H9 (cell line): Measurements from ENCODE around the gene BCL6B. TPM values are rescaled to one million over a fixed set of nuclear protein-coding genes. Genes with fewer than 3 reads are reported as not detected.

Source experiments
- DNase-seq: peaks from one replicate; pipeline ENCODE4 v3.0.0-alpha.2; 2017
- H2AFZ ChIP-seq: one replicate; pipeline ENCODE4 v1.6.1; 2013; ENCODE audit warnings: mild to moderate bottlenecking, low read length, control low read depth, moderate library complexity
- H2AK5ac ChIP-seq: 2 replicates; pipeline ENCODE4 v1.6.1; 2013; ENCODE audit warnings: low read length, control low read depth, mixed read lengths; ENCODE audit not compliant: insufficient read length
- H2BK120ac ChIP-seq: one replicate; pipeline ENCODE4 v1.6.1; 2013; ENCODE audit warnings: low read depth, mild to moderate bottlenecking, low read length, control low read depth, inconsistent platforms; ENCODE audit not compliant: poor library complexity, severe bottlenecking
- H2BK12ac ChIP-seq: 2 replicates; pipeline ENCODE4 v1.6.1; 2013; ENCODE audit warnings: low read length, control low read depth, mixed read lengths, low read depth; ENCODE audit not compliant: insufficient read length
- H2BK15ac ChIP-seq: 2 replicates; pipeline ENCODE4 v1.6.1; 2013; ENCODE audit warnings: low read depth, low read length, control low read depth
- H2BK20ac ChIP-seq: one replicate; pipeline ENCODE4 v1.6.1; 2013; ENCODE audit warnings: low read depth, mild to moderate bottlenecking, low read length, control low read depth, inconsistent platforms; ENCODE audit not compliant: poor library complexity, severe bottlenecking
- H2BK5ac ChIP-seq: 2 replicates; pipeline ENCODE4 v1.6.1; 2013; ENCODE audit warnings: low read length, control low read depth, mixed read lengths; ENCODE audit not compliant: insufficient read length
- H3K14ac ChIP-seq: 2 replicates; pipeline ENCODE4 v1.6.1; 2013; ENCODE audit warnings: low read length, control low read depth; ENCODE audit not compliant: insufficient read depth
- H3K18ac ChIP-seq: 2 replicates; pipeline ENCODE4 v1.6.1; 2013; ENCODE audit warnings: low read depth, mild to moderate bottlenecking, mixed read lengths, low read length, control low read depth; ENCODE audit not compliant: insufficient read length
- H3K23ac ChIP-seq: 2 replicates; pipeline ENCODE4 v1.6.1; 2013; ENCODE audit warnings: low read length, control low read depth, mixed read lengths, low read depth; ENCODE audit not compliant: insufficient read length
- H3K23me2 ChIP-seq: 2 replicates; pipeline ENCODE4 v1.6.1; 2013; ENCODE audit warnings: low read depth, mild to moderate bottlenecking, mixed read lengths, low read length, control low read depth; ENCODE audit not compliant: insufficient read length, poor library complexity, severe bottlenecking
- H3K27ac ChIP-seq: 2 replicates; pipeline ENCODE4 v1.5.1; 2013; ENCODE audit warnings: low read length, control low read depth, mixed read lengths, low read depth; ENCODE audit not compliant: insufficient read length
- H3K27me3 ChIP-seq: 2 replicates; pipeline ENCODE4 v1.6.1; 2013; ENCODE audit warnings: low read length, control low read depth, inconsistent platforms; ENCODE audit not compliant: insufficient read depth
- H3K4ac ChIP-seq: 2 replicates; pipeline ENCODE4 v1.6.1; 2013; ENCODE audit warnings: low read depth, mild to moderate bottlenecking, control low read depth, inconsistent platforms, low read length, moderate library complexity
- H3K4me1 ChIP-seq: 2 replicates; pipeline ENCODE4 v1.6.1; 2013; ENCODE audit warnings: low read length, control low read depth, inconsistent platforms; ENCODE audit not compliant: insufficient read depth
- H3K4me2 ChIP-seq: 2 replicates; pipeline ENCODE4 v1.6.1; 2013; ENCODE audit warnings: low read length, control low read depth, mixed read lengths; ENCODE audit not compliant: insufficient read length, insufficient read depth
- H3K56ac ChIP-seq: 2 replicates; pipeline ENCODE4 v1.6.1; 2013; ENCODE audit warnings: low read depth, mild to moderate bottlenecking, mixed read lengths, low read length, control low read depth; ENCODE audit not compliant: insufficient read length
- H3K79me1 ChIP-seq: 2 replicates; pipeline ENCODE4 v1.6.1; 2013; ENCODE audit warnings: low read depth, mild to moderate bottlenecking, moderate library complexity, low read length, control low read depth, inconsistent platforms; ENCODE audit not compliant: insufficient read depth, poor library complexity, severe bottlenecking
- H3K79me2 ChIP-seq: 2 replicates; pipeline ENCODE4 v1.6.1; 2013; ENCODE audit warnings: low read length, control low read depth, inconsistent platforms; ENCODE audit not compliant: insufficient read depth
- H3K9ac ChIP-seq: 2 replicates; pipeline ENCODE4 v1.6.1; 2013; ENCODE audit warnings: low read length, control low read depth, mixed read lengths; ENCODE audit not compliant: insufficient read length; ENCODE audit errors: extremely low read depth
- H3K9me3 ChIP-seq: one replicate; pipeline ENCODE4 v1.6.1; 2013; ENCODE audit warnings: low read depth, low read length, inconsistent platforms; ENCODE audit not compliant: control insufficient read depth
- H3T11ph ChIP-seq: one replicate; pipeline ENCODE4 v1.6.1; 2013; ENCODE audit warnings: mild to moderate bottlenecking, low read length, control low read depth, inconsistent platforms
- H4K20me1 ChIP-seq: one replicate; pipeline ENCODE4 v1.6.1; 2013; ENCODE audit not compliant: control insufficient read depth, insufficient read length, insufficient read depth
- H4K5ac ChIP-seq: 2 replicates; pipeline ENCODE4 v1.6.1; 2013; ENCODE audit warnings: low read depth, mild to moderate bottlenecking, mixed read lengths, low read length, control low read depth; ENCODE audit not compliant: insufficient read length
- H4K8ac ChIP-seq: replicated peaks from 2 replicates; pipeline ENCODE4 v1.6.1; 2013; ENCODE audit warnings: low read length, control low read depth, mixed read lengths, low read depth; ENCODE audit not compliant: insufficient read length
- H4K91ac ChIP-seq: 2 replicates; pipeline ENCODE4 v1.6.1; 2013; ENCODE audit warnings: low read depth, mild to moderate bottlenecking, moderate library complexity, mixed read lengths, low read length, control low read depth; ENCODE audit not compliant: insufficient read length
- H3K27ac Mint-ChIP-seq, 3 experiments: 2 replicates in 2 of 3; 3 replicates in 1 of 3; pipeline ENCODE4 v1.8.0; 2020 to 2021; ENCODE audit warnings: mixed read lengths in 3 of 3, mild to moderate bottlenecking in 1 of 3, moderate library complexity in 1 of 3
- H3K27me3 Mint-ChIP-seq: 2 replicates; pipeline ENCODE4 v1.8.0; 2021; ENCODE audit warnings: low read depth, mild to moderate bottlenecking, moderate library complexity, mixed read lengths
- H3K36me3 Mint-ChIP-seq, 3 experiments: 2 replicates in 2 of 3; 3 replicates in 1 of 3; pipeline ENCODE4 v1.8.0; 2020 to 2021; ENCODE audit warnings: low read depth in 3 of 3, mixed read lengths in 3 of 3; ENCODE audit not compliant: insufficient read depth in 1 of 3
- H3K4me1 Mint-ChIP-seq, 2 experiments: 2 replicates each; pipeline ENCODE4 v1.8.0; 2020; ENCODE audit warnings: mixed read lengths in 2 of 2
- H3K4me3 Mint-ChIP-seq, 2 experiments: 2 replicates in 1 of 2; 3 replicates in 1 of 2; pipeline ENCODE4 v1.8.0; 2020 to 2021; ENCODE audit warnings: mild to moderate bottlenecking in 2 of 2, mixed read lengths in 2 of 2, moderate library complexity in 1 of 2
- H3K9me3 Mint-ChIP-seq, 2 experiments: 2 replicates in 1 of 2; 3 replicates in 1 of 2; pipeline ENCODE4 v1.8.0; 2020; ENCODE audit warnings: mild to moderate bottlenecking in 2 of 2, mixed read lengths in 2 of 2, moderate library complexity in 1 of 2
- CTCF ChIP-seq: fragments of 200-600 bp; sonication (generic); conservative IDR thresholded peaks from 3 replicates; pipeline ENCODE4 v1.8.0; 2021; ENCODE audit warnings: antibody characterized with exemption, mild to moderate bottlenecking
- WGBS: extraction: QIAGEN DNeasy Blood & Tissue Kit; methylation state at CpG from one replicate; pipeline ENCODE4 v1.1.7; 2013; ENCODE audit warnings: missing lambda C conversion rate, low lambda C conversion rate, mixed read lengths; ENCODE audit not compliant: insufficient read length; ENCODE audit errors: extremely low coverage; 5-methylcytosine and 5-hydroxymethylcytosine counted together
- total RNA-seq: library from RNA; stranded (reverse); gene quantifications from 2 replicates; pipeline ENCODE4 v1.2.1, GENCODE V29; 2021

The BCL6B gene
- total RNA-seq, 1 experiment from 2014 or later: 3.3 TPM

GRCh38 chr17:7034955-7035590, 12.2 kb downstream of the BCL6B start:
- whole genome bisulfite sequencing: no CpG with 5 or more reads among the region's 7 CpGs
- Histone ChIP-seq H3T11ph (no peak overlapping the region), H4K20me1 (no peaks in the 10 kb centered on the region), H2BK12ac (no peak overlapping the region), H3K23me2 (peaks cover 15% of the 10 kb centered on the region), H4K91ac (no peak overlapping the region), H2AFZ (no peak overlapping the region), H3K23ac (no peak overlapping the region), H3K4me2 (peak overlapping the region; percentile 80), H3K14ac (no peak overlapping the region), H3K56ac (no peak overlapping the region), H3K18ac (no peak overlapping the region), H4K5ac (no peak overlapping the region), H2BK120ac (no peak overlapping the region), H2BK5ac (no peak overlapping the region), H3K9ac (peak overlapping the region; percentile 41), H3K4ac (no peak overlapping the region), H3K79me1 (no peaks in the 10 kb centered on the region), H3K9me3 (no peaks in the 10 kb centered on the region), H4K8ac (no peak overlapping the region), H2BK20ac (no peak overlapping the region), H3K27me3 (no peaks in the 10 kb centered on the region), H2AK5ac (no peak overlapping the region), H2BK15ac (no peak overlapping the region), H3K4me1 (no peaks in the 10 kb centered on the region; the same call in 1 of the 2 replicates), H3K79me2 (no peaks in the 10 kb centered on the region), H3K27ac (no peak overlapping the region)
- peaks cover 30% of the 10 kb centered on the region for H3K27me3 Mint-ChIP-seq
- H3K4me1 Mint-ChIP-seq: peaks cover 20 to 24% of the 10 kb centered on the region in 2 experiments
- peak overlapping the region; percentile 91 to 95 for H3K4me3 Mint-ChIP-seq
- DNase-seq: no peak
- H3K27ac Mint-ChIP-seq: peak overlapping the region; percentile 80 to 86 (median 86); a peak in 5 of 7 replicates
- peaks cover 3 to 9% (median 5%) of the 10 kb centered on the region in 3 experiments; a peak in 6 of 7 replicates for H3K36me3 Mint-ChIP-seq
- TF ChIP-seq CTCF: no peak
- H3K9me3 Mint-ChIP-seq: no peaks in the 10 kb centered on the region
